GM12878 (cell line): ENCODE measurements around the gene OPRM1.

ENCODE experiments used
- ATF2 ChIP-seq: IDR thresholded peaks from 2 replicates; pipeline ENCODE4 v1.6.1; 2012; ENCODE audit warnings: low read length, inconsistent platforms
- BMI1 ChIP-seq: fragments of 450-650 bp; IDR thresholded peaks from 2 replicates; pipeline ENCODE4 v1.6.1; 2016; ENCODE audit warnings: mild to moderate bottlenecking, moderate library complexity, borderline replicate concordance
- CEBPB ChIP-seq, 2 experiments: fragments of 150-350 bp in 1 of 2; IDR thresholded peaks; 2 replicates each; pipeline ENCODE4 v1.6.1; 2012 to 2014; ENCODE audit warnings: low read depth in 2 of 2, low read length in 2 of 2, borderline replicate concordance in 1 of 2, inconsistent platforms in 1 of 2
- CTCF ChIP-seq, 3 experiments: IDR thresholded peaks in 2 of 3; conservative IDR thresholded peaks in 1 of 3; 2 replicates each; pipeline ENCODE4 v1.5.1; 2011; ENCODE audit warnings: low read depth in 3 of 3, low read length in 3 of 3, mild to moderate bottlenecking in 3 of 3, control low read depth in 2 of 3, moderate library complexity in 2 of 3, inconsistent platforms in 1 of 3, mixed read lengths in 1 of 3; ENCODE audit not compliant: control insufficient read depth in 2 of 3, insufficient read depth in 1 of 3; ENCODE audit errors: extremely low read depth in 1 of 3
- EP300 ChIP-seq, 2 experiments: fragments of 150-350 bp in 1 of 2; IDR thresholded peaks; 2 replicates each; pipeline ENCODE4 v1.6.1; 2011 to 2012; ENCODE audit warnings: low read depth in 2 of 2, low read length in 2 of 2, borderline replicate concordance in 1 of 2, improper control_type of control experiment in 1 of 2, inconsistent platforms in 1 of 2; ENCODE audit not compliant: control insufficient read depth in 1 of 2
- IRF3 ChIP-seq: fragments of 450-650 bp; IDR thresholded peaks from 2 replicates; pipeline ENCODE4 v1.6.1; 2014; ENCODE audit warnings: mild to moderate bottlenecking
- NFXL1 ChIP-seq: fragments of 450-650 bp; IDR thresholded peaks from 2 replicates; pipeline ENCODE4 v1.6.1; 2017; ENCODE audit warnings: antibody characterized with exemption, mild to moderate bottlenecking, borderline replicate concordance
- NFYB ChIP-seq: IDR thresholded peaks from 2 replicates; pipeline ENCODE4 v1.6.1; 2011; ENCODE audit warnings: low read depth, mild to moderate bottlenecking, low read length, improper control_type of control experiment, moderate library complexity; ENCODE audit not compliant: insufficient read depth
- NKRF ChIP-seq: fragments of 450-650 bp; conservative IDR thresholded peaks from 2 replicates; pipeline ENCODE4 v1.6.1; 2017; ENCODE audit warnings: mild to moderate bottlenecking, moderate library complexity
- POLR2A ChIP-seq: IDR thresholded peaks from 2 replicates; pipeline ENCODE4 v1.6.1; 2011; ENCODE audit warnings: low read depth, mild to moderate bottlenecking, low read length
- POLR2AphosphoS5 ChIP-seq: IDR thresholded peaks from 2 replicates; pipeline ENCODE4 v1.6.1; 2011; ENCODE audit warnings: mild to moderate bottlenecking, low read length, inconsistent platforms
- RBBP5 ChIP-seq: fragments of 200-600 bp; sonication (generic); conservative IDR thresholded peaks from 2 replicates; pipeline ENCODE4 v1.6.1; 2016
- USF1 ChIP-seq: IDR thresholded peaks from 2 replicates; pipeline ENCODE4 v1.6.1; 2011; ENCODE audit warnings: borderline replicate concordance, low read depth, mild to moderate bottlenecking, moderate library complexity, mixed read lengths, low read length; ENCODE audit not compliant: insufficient read depth; ENCODE audit errors: extremely low read length
- YY1 ChIP-seq: IDR thresholded peaks from 2 replicates; pipeline ENCODE4 v1.6.1; 2011; ENCODE audit warnings: low read depth, mild to moderate bottlenecking, low read length

- TF ChIP-seq BMI1, result no peak
- no peak for TF ChIP-seq POLR2A
- no peak for TF ChIP-seq NFYB
- no peak for TF ChIP-seq CTCF (IDR thresholded peaks at IDR 0.05 in 2 of 3, conservative IDR thresholded peaks at IDR 0.05 in 1 of 3; ENCODE audit: control insufficient read depth in 2 of 3, extremely low read depth in 1 of 3, insufficient read depth in 1 of 3, low read depth in 3 of 3, low read length in 3 of 3)
- TF ChIP-seq CEBPB (IDR thresholded peaks at IDR 0.05; ENCODE audit: borderline replicate concordance in 1 of 2, low read depth in 2 of 2, low read length in 2 of 2), result no peak
- no peak for TF ChIP-seq ATF2
- no peak for TF ChIP-seq RBBP5
- TF ChIP-seq IRF3, result no peak
- no peak for TF ChIP-seq YY1
- TF ChIP-seq NKRF, result no peak
- TF ChIP-seq USF1, result no peak
- TF ChIP-seq POLR2AphosphoS5, result no peak
- TF ChIP-seq NFXL1, result no peak
- no peak for TF ChIP-seq EP300 (IDR thresholded peaks at IDR 0.05; ENCODE audit: borderline replicate concordance in 1 of 2, control insufficient read depth in 1 of 2, low read depth in 2 of 2, low read length in 2 of 2)
These were observed 99.8 kb downstream of the OPRM1 start for GRCh38 chr6:154138793-154139192.
